ENCODE data around the gene COLQ. TPM values are rescaled to one million over a fixed set of nuclear protein-coding genes. Genes with fewer than 3 reads are reported as not detected.
"Not testable (repeated sequence)": the region's sequence is repeated elsewhere in the genome, so short reads cannot be mapped to it uniquely, and the experiment has no call there.

The COLQ gene
- total RNA-seq, 1 experiment from 2014 or later: not detected

DNA sequence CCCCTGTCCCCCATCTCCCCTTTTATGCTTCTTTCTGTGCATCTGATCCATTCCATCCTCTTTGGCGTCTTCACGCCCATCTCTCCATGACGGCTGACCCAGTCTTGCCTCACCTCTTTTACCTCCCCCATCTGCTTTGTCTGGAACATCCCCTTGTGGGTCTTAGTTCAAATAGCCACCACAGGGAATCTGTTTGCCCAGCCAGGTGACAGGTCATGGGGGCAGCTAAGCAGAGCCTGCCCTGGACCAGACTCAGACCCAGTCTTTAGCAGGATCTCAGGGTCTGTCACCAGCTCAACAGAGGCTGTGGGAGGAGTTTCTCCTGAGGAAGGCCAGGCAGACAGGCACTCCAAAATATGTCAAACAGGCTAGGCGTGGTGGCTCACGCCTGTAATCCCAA is 28.1 kb downstream of the COLQ start:
- no peak for DNase-seq (ENCODE audit: low read depth)

DNA sequence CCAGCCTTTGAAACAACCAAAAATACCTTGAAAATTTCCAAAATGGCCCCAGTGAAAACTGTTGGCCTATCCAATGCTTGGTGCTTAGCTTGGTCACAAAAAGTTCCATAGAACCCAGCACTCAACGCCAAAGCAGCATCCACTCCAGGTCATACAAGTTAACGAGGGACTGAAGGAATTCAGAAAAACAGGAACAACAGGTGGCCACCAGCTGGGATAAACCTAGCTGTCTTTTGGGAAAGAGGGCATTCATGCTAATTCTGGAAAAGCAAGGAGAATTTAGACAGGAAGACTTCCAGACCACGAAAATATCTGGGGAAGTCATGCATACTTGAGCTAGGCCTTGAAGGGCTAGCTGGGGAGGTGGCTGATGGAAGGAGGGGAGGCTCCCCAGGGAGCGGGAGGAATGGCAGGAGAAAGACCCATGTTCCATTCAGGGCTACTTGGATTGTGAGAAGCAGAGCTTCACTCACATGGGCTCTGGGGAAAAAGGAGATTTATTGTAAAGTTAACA is 28.6 kb downstream of the COLQ start:
- no peak for DNase-seq (ENCODE audit: low read depth)

DNA sequence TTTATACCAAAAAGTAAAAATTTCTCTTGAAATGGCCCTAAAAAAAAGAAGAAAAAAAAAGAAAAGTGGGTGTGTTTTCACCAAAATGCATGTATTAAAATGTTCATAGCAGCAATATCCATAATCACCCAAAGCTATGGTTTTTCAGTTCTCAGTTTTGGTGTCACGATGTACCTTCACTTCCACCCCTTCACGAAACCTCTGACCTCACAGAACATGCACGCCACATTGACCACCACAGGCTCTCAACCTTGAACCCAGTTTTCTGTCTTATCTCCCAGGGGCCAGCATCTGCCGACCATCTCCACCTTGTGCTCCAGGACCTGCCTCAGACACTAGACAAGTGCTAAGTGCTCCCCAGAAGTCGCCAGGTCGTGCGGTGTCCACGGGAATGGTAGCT is 30.4 kb downstream of the COLQ start:
- no peak for DNase-seq (ENCODE audit: low read depth)

DNA sequence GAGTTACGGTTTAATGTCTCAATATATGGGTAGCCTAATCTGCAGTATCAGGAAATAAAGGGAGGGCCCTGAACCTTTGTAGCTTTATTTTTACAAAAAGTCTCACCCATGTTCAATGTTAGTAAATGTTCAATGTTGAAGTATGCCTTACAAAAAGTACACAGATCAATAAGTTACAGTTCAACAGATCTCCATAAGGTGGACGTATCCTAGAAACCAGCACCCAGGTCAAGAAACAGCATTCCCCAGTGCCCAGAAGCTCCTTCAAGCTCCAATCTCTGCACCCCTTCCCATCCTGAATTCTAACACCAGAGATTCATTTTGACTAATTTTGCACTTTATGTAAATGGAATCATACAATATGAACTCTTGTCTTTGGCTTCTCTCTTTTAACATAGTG is 31.3 kb downstream of the COLQ start:
- DNase-seq (ENCODE audit: low read depth): no peak

DNA sequence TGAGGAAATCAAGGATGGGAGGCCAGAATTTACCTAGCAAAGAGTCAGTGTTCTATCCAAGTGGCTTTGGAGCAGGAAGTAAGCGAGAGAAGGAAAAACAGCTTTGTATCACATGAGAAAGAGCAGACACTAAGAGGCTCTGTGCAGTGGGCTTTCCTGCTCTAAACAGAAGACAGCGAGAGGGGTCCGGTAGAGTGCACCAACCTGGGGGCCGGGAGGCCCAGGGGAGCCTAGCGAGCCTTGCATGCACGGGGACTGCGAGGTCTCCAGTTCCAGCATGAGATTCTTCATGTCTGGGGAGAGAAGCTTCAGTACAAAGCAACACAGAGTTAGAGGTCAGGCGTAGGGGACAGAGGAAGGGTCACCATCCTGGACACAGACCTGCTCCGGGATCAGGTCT is 33.5 kb downstream of the COLQ start:
- DNase-seq (ENCODE audit: low read depth): no peak

DNA sequence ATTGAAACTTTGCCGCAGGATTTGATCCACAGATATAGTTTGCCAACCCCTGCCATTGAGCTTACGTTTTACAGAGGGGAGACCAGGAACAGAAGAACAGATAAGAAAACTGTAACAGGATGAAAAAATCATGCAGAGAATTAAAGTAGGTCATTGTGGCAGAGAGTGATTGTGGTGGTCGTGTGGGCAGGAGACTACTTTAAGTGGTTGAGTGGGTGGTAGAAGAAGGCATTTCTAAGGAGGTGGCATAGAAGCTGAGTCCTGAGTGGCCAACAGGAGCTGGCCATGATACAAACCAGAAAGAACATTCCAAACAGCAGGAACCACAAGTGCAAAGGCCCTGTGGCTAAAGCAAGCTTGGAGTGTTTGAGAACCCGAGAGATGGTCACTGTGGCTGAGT is 34.5 kb downstream of the COLQ start:
- no peak for DNase-seq (ENCODE audit: low read depth)

DNA sequence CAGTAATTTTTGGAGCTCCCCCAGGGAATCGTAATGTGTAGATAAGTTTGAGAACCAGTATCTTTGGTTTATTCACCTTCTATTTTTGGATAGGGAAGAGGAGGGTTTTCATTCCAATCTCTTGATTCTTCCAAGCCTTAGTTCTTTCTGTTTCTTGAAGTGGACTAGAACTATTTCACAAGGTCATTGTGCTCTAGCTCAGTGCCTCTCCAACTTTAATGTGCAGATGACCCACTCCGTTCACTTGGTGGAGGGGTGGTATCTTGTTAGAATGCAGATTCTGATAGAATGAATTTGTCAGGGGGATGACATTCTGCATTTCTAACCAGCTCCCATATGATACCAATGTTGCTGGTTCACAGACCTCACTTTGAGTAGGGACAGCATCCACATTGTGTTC is 35.5 kb downstream of the COLQ start:
- DNase-seq (ENCODE audit: low read depth): no peak

DNA sequence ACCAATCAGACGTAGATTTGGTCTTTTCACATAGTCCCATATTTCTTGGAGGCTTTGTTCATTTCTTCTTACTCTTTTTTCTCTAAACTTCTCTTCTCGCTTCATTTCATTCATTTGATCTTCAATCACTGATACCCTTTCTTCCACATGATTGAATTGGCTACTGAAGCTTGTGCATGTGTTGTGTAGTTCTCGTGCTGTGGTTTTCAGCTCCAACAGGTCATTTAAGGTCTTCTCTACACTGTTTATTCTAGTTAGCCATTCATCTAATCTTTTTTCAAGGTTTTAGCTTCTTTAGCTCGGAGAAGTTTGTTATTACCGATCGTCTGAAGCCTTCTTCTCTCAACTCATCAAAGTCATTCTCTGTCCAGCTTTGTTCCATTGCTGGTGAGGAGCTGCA is 37.0 kb downstream of the COLQ start:
- not testable (repeated sequence) for DNase-seq (ENCODE audit: low read depth)

DNA sequence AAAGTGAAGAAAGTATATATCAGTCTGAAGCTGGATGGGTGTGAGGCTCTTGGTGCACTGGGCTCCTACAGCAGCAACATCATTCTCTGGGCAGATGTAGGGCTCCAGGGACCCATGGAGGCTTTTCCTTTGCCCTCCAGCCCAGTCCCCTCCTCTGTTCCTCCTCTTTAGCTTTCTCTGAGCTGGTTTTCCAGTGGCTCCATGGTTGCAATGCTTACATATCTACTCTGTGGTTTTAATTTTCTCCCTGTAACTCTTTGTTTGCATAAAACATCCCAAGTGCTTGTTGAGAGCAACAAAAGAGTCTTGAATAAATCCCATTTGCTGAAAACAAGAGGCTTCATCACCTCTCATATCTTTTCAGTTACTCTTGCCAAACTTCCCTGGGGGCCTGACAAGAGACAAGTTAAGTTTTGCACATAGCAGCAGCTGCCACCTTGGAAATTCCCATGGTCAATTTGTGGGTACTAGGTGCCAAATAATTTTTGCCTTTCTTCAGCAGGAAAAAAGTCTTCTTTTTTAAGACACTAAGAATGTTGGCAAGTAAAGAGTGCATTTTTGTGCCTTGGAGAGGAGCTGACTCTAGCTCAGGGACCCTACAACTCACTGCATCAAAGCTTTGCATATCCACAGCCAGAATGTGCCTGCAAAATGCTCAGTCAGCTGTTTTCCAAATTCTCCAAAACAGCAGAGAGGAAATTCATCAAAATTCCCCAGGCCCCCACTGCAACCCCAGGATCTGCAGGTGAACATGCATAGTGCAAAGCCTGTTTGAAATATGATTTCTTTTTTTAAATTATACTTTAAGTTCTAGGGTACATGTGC is 41.9 kb downstream of the COLQ start:
- DNase-seq (ENCODE audit: low read depth): no peak

DNA sequence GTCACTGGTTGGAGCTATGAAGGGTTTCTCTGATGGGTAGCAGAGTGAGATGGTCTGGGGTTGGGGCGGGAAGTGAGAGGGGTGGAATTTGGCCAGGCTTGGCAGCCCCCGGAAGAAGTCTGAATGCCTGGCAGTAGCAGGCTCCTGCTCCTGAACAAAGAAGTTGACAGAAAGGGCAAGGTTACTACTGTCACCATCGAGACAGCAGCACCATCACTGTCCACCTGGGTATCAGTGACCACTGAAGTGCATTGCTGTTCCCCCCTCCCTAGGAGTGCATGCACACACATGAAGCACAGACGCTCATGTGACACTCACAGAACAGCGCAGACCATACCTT is 42.9 kb downstream of the COLQ start:
- no peak for DNase-seq (ENCODE audit: low read depth)

DNA sequence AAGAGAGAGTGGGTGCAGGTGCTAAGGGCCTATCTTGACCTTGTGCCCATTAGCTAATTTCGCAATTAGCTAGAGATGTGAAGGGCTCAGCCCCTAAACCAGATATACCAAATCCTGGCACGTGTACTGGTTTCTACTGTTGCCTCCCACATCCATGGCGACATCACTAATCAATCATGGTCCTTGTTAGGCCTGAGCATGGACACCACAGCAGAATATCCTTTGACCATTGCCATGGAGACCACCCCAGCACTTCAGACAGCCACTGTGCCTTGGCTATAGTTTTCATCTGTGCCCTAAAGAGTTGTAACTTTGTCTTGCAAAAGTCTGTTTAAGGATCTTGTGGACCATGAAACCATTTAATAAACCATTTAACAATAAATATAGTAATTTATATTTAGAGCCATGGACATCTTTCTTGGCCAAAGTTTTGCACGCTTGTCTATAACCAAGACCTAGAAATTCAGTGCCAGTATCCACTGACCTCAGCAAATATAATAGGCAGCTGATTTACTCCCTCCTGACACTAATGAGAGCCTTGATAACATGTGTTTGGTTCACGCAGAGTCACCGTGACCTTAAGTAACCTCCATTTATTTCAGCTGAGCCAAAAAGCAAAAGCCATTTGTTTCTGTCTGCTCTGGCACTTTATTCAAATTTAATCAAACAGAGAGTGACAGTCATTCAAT is 43.4 kb downstream of the COLQ start:
- no peak for DNase-seq (ENCODE audit: low read depth)

DNA sequence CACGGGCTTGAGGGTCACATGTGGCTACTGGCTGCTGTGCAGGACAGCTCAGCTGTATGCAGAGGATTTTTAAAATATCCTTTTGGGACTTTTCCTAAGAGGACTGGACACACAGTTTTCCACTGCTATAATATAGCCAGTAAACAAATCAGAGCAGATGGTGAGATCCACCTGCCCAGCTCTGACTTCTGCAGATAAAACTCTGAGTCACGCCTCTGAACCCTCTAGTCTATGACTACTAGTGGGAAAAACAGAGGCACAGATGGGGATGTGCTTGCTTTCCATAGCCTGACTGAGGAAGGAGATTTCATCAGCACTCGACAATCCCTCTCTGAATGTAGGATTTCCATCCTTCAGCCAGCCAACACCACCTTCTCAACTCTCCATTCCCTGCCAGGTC is 45.1 kb downstream of the COLQ start:
- peak; percentile 52 for DNase-seq (ENCODE audit: low read depth)

DNA sequence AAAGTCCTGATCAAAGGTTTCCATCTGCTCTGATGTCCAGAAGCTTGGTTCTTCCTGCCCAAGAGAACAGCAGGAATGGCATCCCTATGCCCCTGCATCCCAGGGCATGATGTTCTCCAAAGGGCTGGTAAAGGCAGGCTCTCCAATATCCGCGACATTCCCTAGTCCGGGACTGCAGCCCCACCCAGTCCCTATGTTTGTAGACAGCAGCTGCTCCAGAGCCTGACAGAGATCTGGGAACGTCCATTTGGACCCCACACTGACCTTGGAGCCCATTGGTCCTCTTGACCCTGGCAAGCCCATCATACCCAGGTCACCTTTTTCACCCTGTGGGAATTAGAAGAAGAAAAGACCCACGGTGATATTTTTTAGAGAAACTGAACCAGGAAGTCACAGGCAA is 46.3 kb downstream of the COLQ start:
- DNase-seq (ENCODE audit: low read depth): no peak

DNA sequence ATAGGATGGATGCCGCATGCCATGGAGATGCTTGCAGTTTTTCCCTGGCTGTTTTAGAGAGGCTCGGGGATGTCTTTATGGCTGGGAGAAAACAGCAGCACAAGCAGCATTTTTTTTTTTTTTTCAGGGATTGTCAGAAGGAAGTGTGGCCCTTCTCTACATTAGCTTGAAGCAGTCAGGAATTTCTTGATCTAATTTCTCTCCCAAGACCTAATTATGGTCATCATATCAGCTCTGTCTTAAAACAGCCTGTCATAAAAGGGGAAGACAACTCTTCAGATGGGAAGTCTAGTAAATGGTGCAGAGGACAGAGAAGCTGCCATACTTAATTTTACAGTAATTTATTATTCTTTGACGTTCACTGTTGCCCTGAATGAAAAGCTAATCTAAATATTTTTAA is 49.6 kb downstream of the COLQ start:
- no peak for DNase-seq (ENCODE audit: low read depth)

DNA sequence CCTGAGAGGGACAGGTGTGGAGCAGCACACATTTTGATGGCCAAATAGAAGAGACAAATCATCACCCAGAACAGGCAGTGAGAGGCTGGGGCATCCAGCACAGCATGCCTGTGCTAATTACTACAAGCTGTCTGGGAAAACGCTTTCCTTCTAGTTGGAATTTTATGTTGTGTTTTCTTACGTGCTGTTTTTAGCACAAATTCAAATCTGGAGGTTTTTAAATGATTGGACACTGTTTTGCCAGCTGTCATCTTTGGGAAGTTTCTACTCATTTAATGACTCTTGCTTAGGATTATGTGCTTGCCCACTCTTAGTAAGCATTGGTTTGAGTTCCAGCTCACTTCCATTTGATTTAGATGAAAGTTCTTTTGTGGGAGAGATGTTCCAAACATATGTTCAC is 50.7 kb downstream of the COLQ start:
- DNase-seq (ENCODE audit: low read depth): no peak

DNA sequence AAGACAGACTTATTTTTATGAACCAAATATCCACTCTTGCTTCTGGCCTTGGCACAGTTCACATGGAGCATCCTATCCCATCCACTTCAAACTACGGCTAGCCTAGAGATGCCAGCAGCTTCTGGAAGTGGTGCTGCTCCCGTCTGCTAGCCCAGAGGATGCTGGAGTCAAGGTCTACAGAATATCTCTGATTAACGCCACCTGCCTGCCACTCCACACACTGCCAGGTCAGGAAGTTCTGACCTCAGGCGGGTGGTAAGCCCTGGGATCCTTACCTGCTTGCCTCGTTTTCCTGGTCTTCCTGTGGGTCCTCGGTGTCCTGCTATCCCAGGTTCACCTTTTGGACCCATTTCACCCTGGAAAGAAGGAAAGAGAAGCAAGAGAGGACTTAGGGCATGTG is 51.2 kb downstream of the COLQ start:
- DNase-seq (ENCODE audit: low read depth): no peak

DNA sequence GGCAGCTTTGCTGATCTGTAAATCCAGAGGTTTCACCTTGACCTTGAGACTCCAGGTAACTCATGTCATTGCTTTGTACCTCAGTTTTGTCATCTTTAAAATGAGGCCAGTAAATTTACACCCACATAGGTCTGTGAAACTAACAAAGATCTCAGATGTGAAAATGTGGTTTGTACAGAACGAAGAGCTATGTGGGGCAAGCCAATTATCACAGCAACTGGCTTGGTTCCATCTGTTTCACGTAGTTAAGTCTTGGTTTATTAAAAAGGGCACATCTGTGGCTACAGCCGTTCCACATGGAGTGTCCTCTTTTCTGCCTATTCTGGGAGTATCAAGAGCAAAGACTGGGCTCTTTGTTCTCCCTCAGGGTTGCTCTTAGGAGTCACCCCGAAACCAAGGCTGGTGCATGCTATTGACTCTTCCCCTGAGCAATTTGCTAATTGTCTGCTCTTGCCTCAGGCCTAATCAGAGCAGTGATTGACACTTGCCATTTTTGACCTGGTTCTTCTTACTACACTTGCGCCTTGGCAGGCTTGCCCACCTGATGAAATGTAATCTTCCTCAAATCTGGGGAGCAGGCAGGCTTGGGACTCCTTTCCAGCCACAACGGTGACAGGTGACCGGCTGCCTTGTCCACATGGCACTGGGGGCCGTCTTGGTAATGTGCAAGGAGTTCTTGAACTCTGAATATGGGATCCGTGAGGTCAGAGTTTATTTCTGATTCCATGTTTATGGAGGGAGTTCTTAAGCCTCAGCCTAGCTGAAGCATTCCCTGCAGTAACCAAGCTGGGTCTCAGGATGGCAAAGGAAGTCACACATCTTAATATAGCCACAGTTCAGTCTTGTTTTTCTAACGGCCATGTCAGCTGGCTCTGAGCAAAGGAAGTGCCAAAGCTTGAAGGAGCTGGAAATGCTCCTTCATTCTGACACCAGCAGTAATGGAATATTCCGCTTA is 54.0 kb downstream of the COLQ start:
- DNase-seq (ENCODE audit: low read depth): no peak

DNA sequence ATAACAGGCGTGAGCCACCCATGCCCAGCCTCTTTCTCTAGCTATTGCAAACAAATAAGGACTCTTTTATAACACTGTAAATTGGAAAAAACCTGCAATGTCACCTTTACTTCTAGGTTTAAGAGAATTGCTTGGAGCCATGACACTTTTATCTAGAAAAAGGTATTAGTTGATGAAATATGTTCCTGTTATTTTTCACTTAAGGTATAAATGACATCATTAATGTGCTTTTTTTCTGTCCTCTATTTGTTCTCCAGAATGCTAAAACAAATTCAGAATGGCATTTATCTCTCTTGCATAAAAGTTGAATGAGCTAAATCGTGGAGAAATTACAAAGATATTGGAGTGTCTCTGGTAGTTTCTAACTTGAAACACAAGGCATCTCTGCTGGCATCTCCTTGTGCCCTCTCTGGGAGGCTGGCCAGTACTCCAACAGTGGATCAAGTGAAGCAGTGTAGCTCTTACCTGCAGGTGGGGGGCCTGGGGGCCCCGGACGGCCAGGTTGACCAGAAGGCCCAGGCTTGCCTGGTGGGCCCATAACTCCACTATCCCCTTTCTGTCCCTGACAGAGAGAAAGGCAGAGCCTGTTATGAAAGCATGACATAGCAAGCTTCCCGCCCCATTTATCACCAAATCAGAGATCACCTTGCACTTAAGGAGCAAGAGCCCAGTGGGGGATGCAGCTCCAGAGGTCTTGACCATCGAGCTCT is 55.5 kb downstream of the COLQ start:
- DNase-seq (ENCODE audit: low read depth): no peak

DNA sequence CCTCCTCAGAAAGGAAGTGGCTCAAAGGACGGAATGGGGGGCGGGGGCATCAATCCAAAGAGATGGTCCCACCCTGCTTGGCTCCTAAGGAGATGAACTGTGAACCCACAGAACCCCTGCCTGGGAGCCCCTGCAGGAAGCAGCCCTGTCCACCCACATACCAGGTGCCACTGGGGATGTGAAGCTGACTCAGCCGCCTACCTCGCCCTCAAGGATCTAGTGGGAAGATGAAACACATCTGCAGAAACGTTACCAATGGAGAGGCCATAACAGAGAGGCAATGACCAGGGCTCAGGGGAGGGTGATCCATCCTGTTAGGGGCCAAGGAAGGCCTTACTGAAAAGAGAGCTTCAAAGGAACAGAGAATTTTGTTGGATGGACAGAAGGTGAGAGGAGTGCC is 59.1 kb downstream of the COLQ start:
- no peak for DNase-seq (ENCODE audit: low read depth)

DNA sequence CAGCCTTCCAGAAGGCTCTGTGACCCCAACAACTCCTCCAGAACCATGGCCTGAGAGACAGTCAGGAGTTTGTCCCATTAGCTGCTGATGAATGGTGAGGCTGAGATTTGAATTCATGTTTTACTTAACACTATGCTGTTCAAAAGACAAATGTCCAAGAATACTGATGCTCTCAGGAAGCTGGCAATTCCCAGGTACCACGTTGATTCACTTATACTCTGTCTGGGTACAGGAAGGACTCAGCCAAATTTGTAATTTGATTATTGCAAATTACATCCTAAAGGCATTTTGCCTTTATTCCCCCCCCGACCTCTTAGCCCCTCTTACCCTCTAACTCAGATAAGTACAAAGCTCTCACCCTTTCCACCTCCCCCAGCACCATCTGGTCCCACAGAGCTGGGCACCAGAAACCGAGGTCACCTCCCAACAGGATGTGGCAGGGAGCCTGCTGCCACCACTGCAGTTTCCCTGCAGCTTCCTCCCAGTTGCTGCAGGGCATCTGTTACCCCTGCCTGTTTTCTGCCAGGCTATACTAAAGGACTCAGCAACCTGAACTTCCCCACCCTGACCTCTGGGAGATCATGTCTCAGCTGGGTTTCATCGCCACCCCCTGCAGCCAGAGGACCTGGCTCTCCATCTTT is 60.5 kb downstream of the COLQ start:
- peak; percentile 19 for DNase-seq (ENCODE audit: low read depth)
